ENCODE measurements around the gene TOR3A.

GRCh38 chr1:179047636-179047997 lies 34.3 kb upstream of the TOR3A start:
- no peak for TF ChIP-seq ARNT (IDR thresholded peaks at IDR 0.05)
- TF ChIP-seq ELF4 (IDR thresholded peaks at IDR 0.05), result no peak
- TF ChIP-seq TARDBP (IDR thresholded peaks at IDR 0.05), result no peak
- TF ChIP-seq FOXK2 (IDR thresholded peaks at IDR 0.05), result no peak
- no peak for TF ChIP-seq BHLHE40 (IDR thresholded peaks at IDR 0.05; ENCODE audit: borderline replicate concordance)
- no peak for TF ChIP-seq CTBP1 (IDR thresholded peaks at IDR 0.05; ENCODE audit: borderline replicate concordance)
- TF ChIP-seq SP1 (IDR thresholded peaks at IDR 0.05), result no peak
- no peak for TF ChIP-seq FOXM1 (IDR thresholded peaks at IDR 0.05; ENCODE audit: borderline replicate concordance)
